ENCODE measurements around the gene GSTT2B.
A peak's percentile ranks its signal among the peaks of the same experiment; 100 is the strongest.
"Not testable (repeated sequence)": the region's sequence is repeated elsewhere in the genome, so short reads cannot be mapped to it uniquely, and the experiment has no call there.

The GSTT2B gene

GRCh38 chr22:23979557-23980240 is 18.7 kb upstream of the GSTT2B start, which contains the start of gene GSTT2:
Gene GSTT2 (plus strand): TSS chr22:23980134.
- not testable (repeated sequence) for H3K27me3 ChIP-seq (replicated peaks; ENCODE audit: control insufficient read depth, insufficient read depth, low read length); DNase-seq (ENCODE audit: low read depth)

GRCh38 chr22:23977304-23977703 is 16.3 kb upstream of the GSTT2B start:
- not testable (repeated sequence) for DNase-seq (ENCODE audit: low read depth); H3K9me3 ChIP-seq (ENCODE audit: control insufficient read depth, low read length); H3K36me3 ChIP-seq (ENCODE audit: control insufficient read depth, insufficient read depth, low read length, severe bottlenecking); H3K27me3 ChIP-seq (replicated peaks; ENCODE audit: control insufficient read depth, insufficient read depth, low read length); H3K4me3 ChIP-seq (ENCODE audit: low read length); H3K4me1 ChIP-seq (ENCODE audit: control insufficient read depth, insufficient read depth, low read length); H3K9ac ChIP-seq (ENCODE audit: low read length)

More at GRCh38 chr22:23979557-23980240, 18.7 kb upstream of the GSTT2B start, which contains the start of gene GSTT2:
- not testable (repeated sequence) for H3K36me3 ChIP-seq (ENCODE audit: control insufficient read depth, insufficient read depth, low read length, severe bottlenecking); H3K4me3 ChIP-seq (ENCODE audit: low read length); H3K4me1 ChIP-seq (ENCODE audit: control insufficient read depth, insufficient read depth, low read length); H3K9ac ChIP-seq (ENCODE audit: low read length); H3K9me3 ChIP-seq (ENCODE audit: control insufficient read depth, low read length)

DNA sequence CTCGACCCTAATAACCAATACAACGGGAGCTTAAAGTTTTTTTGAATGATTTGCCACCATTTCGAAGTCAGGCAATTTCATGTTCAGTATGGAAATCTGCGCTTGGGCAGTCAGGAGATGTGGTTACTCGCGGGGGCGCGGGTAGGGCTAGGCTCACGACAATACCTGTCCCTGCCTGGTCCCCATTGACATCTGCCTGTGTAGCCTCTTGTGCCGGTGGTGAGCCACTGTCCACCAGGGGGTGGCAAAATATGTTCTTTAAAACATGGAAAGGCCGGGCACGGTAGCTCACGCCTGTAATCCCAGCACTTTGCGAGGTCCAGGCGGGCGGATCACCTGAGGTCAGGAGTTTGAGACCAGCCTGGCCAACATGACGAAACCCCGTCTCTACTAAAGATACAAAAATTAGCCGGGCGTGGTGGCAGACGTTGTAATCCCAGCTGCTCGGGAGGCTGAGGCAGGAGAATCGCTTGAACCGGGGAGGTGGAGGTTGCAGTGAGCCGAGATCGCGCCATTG is 13.9 kb upstream of the GSTT2B start:
- H3K4me3 ChIP-seq (ENCODE audit: low read length); H3K9ac ChIP-seq (ENCODE audit: low read length); H3K4me1 ChIP-seq (ENCODE audit: control insufficient read depth, insufficient read depth, low read length); H3K27me3 ChIP-seq (replicated peaks; ENCODE audit: control insufficient read depth, insufficient read depth, low read length); H3K9me3 ChIP-seq (ENCODE audit: control insufficient read depth, low read length); DNase-seq (ENCODE audit: low read depth): not testable (repeated sequence)
- H3K36me3 ChIP-seq (ENCODE audit: control insufficient read depth, insufficient read depth, low read length, severe bottlenecking): peaks cover 21% of the 10 kb centered on the region

DNA sequence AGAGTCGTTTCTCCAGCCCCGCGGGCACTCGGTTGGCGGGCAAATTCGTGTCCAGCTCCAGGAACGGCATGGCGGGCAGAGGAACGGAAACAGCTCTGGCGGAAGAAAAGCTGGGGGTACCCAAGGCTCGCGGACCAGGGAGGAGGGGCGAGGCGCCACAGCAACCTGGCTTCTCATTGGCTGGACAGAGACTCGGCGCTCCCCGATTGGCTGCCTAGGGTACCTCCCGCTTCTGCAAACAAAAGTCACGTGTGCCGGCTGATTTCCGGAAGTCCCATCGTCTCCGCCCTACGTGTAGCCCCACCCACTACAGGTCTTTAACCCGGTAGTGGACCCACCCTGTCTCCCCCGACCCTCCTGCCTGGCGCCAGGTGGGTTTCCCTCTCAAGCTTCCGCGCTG is 13.3 kb upstream of the GSTT2B start, which contains the start of gene DDT:
TSS of gene DDT (minus strand) at position 97 of the 400 bp plus-strand sequence. CDS start at position 70, 27 bp downstream.
- H3K9ac ChIP-seq (ENCODE audit: low read length); H3K27me3 ChIP-seq (replicated peaks; ENCODE audit: control insufficient read depth, insufficient read depth, low read length); H3K9me3 ChIP-seq (ENCODE audit: control insufficient read depth, low read length); H3K4me3 ChIP-seq (ENCODE audit: low read length); DNase-seq (ENCODE audit: low read depth); H3K4me1 ChIP-seq (ENCODE audit: control insufficient read depth, insufficient read depth, low read length): not testable (repeated sequence)
- peaks cover 26% of the 10 kb centered on the region for H3K36me3 ChIP-seq (ENCODE audit: control insufficient read depth, insufficient read depth, low read length, severe bottlenecking)

DNA sequence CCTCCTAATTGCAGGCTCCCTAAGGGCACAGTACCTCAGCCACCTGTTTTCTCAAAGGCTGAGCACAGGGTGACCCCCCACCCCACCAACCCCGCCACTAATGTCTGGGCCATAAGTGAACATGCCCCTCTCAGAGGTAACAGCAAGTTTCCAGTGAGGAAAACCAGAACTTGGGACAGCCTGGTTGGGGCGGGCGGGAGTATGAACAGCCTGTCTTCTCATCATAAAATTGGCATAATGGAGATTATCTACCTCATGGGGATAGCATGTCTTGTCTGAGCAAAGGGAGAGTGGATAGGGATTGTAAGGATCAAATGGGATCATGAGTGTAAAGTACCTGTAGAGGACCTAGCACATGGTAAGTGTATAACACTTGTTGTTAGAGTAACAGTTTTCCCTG is 10.9 kb upstream of the GSTT2B start:
- Histone ChIP-seq H3K36me3 (ENCODE audit: control insufficient read depth, insufficient read depth, low read length, severe bottlenecking) (peaks cover 29% of the 10 kb centered on the region), H3K9ac (ENCODE audit: low read length) (peak overlapping the region; percentile 18)
- H3K27me3 ChIP-seq (replicated peaks; ENCODE audit: control insufficient read depth, insufficient read depth, low read length); H3K4me1 ChIP-seq (ENCODE audit: control insufficient read depth, insufficient read depth, low read length); H3K4me3 ChIP-seq (ENCODE audit: low read length); DNase-seq (ENCODE audit: low read depth); H3K9me3 ChIP-seq (ENCODE audit: control insufficient read depth, low read length): not testable (repeated sequence)

DNA sequence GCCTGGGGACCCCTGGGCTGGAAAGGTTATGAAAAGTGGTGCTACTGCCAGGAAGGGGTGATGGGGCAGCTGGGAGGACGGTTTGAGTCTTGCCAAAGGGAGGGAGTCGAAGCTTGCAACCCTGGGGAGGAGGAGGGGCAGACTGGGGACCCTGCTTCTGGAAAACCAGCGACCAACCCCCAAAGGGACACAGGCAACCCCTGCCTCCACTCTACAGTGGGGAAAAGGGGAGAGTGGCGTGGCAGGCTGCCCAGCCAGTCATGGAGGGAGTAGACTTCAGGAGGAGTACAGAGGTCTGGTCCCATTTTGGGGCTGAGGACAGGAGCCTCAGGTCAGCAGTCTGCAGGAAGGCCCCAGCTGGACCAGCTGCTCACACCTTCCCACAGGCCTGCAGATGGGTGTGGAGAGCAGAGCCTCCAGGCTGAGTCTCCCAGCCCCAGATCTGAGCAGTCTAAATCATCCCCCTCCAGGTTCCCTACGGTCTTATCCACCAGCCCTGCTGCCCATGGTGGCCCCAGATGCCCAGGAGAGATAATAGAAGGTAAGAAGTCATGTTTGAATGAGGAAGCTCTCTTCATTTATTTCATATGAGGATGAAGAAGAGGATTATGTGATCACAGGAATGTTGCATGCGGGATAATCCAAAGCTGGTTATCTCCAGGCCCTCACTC is 10.0 kb upstream of the GSTT2B start:
- no peak for DNase-seq (ENCODE audit: low read depth)
- Histone ChIP-seq H3K27me3 (replicated peaks; ENCODE audit: control insufficient read depth, insufficient read depth, low read length) (no peaks in the 10 kb centered on the region), H3K9ac (ENCODE audit: low read length) (peak overlapping the region; percentile 18), H3K36me3 (ENCODE audit: control insufficient read depth, insufficient read depth, low read length, severe bottlenecking) (peaks cover 29% of the 10 kb centered on the region), H3K9me3 (ENCODE audit: control insufficient read depth, low read length) (no peaks in the 10 kb centered on the region), H3K4me3 (ENCODE audit: low read length) (no peak overlapping the region), H3K4me1 (ENCODE audit: control insufficient read depth, insufficient read depth, low read length) (peaks cover 3% of the 10 kb centered on the region)

- Histone ChIP-seq H3K9me3 (ENCODE audit: control insufficient read depth, low read length) (no peaks in the 10 kb centered on the region), H3K4me1 (ENCODE audit: control insufficient read depth, insufficient read depth, low read length) (peaks cover 3% of the 10 kb centered on the region), H3K9ac (ENCODE audit: low read length) (no peak overlapping the region), H3K27me3 (replicated peaks; ENCODE audit: control insufficient read depth, insufficient read depth, low read length) (no peaks in the 10 kb centered on the region), H3K36me3 (ENCODE audit: control insufficient read depth, insufficient read depth, low read length, severe bottlenecking) (peaks cover 29% of the 10 kb centered on the region), H3K4me3 (ENCODE audit: low read length) (no peak overlapping the region)
- no peak for DNase-seq (ENCODE audit: low read depth)
Measured at GRCh38 chr22:23970201-23970641, 9.2 kb upstream of the GSTT2B start.

DNA sequence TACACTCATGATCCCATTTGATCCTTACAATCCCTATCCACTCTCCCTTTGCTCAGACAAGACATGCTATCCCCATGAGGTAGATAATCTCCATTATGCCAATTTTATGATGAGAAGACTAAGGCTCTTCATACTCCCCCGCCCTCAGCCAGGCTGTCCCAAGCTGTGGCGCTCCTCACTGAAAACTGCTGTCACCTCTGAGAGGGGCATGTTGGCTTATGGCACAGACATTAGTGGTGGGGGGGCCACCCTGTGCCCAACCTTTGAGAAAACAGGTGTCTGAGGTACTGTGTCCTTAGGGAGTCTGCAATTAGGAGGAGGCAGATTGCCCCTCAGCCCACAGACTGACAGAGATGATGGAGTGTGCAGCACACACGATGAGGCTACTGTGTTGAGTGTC is 8.1 kb upstream of the GSTT2B start:
- DNase-seq (ENCODE audit: low read depth): no peak
- H3K9me3 ChIP-seq (ENCODE audit: control insufficient read depth, low read length): no peaks in the 10 kb centered on the region
- peaks cover 29% of the 10 kb centered on the region for H3K36me3 ChIP-seq (ENCODE audit: control insufficient read depth, insufficient read depth, low read length, severe bottlenecking)
- no peak overlapping the region for H3K9ac ChIP-seq (ENCODE audit: low read length)
- H3K4me3 ChIP-seq (ENCODE audit: low read length): no peak overlapping the region
- H3K4me1 ChIP-seq (ENCODE audit: control insufficient read depth, insufficient read depth, low read length): peaks cover 3% of the 10 kb centered on the region
- no peaks in the 10 kb centered on the region for H3K27me3 ChIP-seq (replicated peaks; ENCODE audit: control insufficient read depth, insufficient read depth, low read length)

GRCh38 chr22:23966568-23966967 is 5.6 kb upstream of the GSTT2B start, which contains the start of gene DDTL:
Gene DDTL (plus strand): TSS chr22:23966888. CDS start chr22:23966915, 27 bp downstream.
- not testable (repeated sequence) for H3K9ac ChIP-seq (ENCODE audit: low read length); H3K9me3 ChIP-seq (ENCODE audit: control insufficient read depth, low read length); H3K4me1 ChIP-seq (ENCODE audit: control insufficient read depth, insufficient read depth, low read length); H3K27me3 ChIP-seq (replicated peaks; ENCODE audit: control insufficient read depth, insufficient read depth, low read length); DNase-seq (ENCODE audit: low read depth); H3K4me3 ChIP-seq (ENCODE audit: low read length)
- H3K36me3 ChIP-seq (ENCODE audit: control insufficient read depth, insufficient read depth, low read length, severe bottlenecking): peaks cover 26% of the 10 kb centered on the region

- not testable (repeated sequence) for H3K4me1 ChIP-seq (ENCODE audit: control insufficient read depth, insufficient read depth, low read length); H3K9ac ChIP-seq (ENCODE audit: low read length); H3K9me3 ChIP-seq (ENCODE audit: control insufficient read depth, low read length); H3K4me3 ChIP-seq (ENCODE audit: low read length); DNase-seq (ENCODE audit: low read depth); H3K27me3 ChIP-seq (replicated peaks; ENCODE audit: control insufficient read depth, insufficient read depth, low read length)
- peaks cover 21% of the 10 kb centered on the region for H3K36me3 ChIP-seq (ENCODE audit: control insufficient read depth, insufficient read depth, low read length, severe bottlenecking)
Measured at GRCh38 chr22:23966094-23966493, 5.1 kb upstream of the GSTT2B start.

GRCh38 chr22:23956301-23956900 is 4.6 kb downstream of the GSTT2B start:
- DNase-seq (ENCODE audit: low read depth): peak; percentile 88
- H3K4me1 ChIP-seq (ENCODE audit: control insufficient read depth, insufficient read depth, low read length); H3K27me3 ChIP-seq (replicated peaks; ENCODE audit: control insufficient read depth, insufficient read depth, low read length); H3K9ac ChIP-seq (ENCODE audit: low read length); H3K36me3 ChIP-seq (ENCODE audit: control insufficient read depth, insufficient read depth, low read length, severe bottlenecking); H3K9me3 ChIP-seq (ENCODE audit: control insufficient read depth, low read length); H3K4me3 ChIP-seq (ENCODE audit: low read length): not testable (repeated sequence)

Measured in adipocyte (in vitro differentiated cells).